Measurements from ENCODE around the gene ARL13B. TPM values are rescaled to one million over a fixed set of nuclear protein-coding genes. Genes with fewer than 3 reads are reported as not detected.

ARL13B gene
- total and polyA plus RNA-seq, 2 of the 4 experiments (the other 2 are of a cell fraction), result 2.7 to 3.0 TPM

GRCh38 chr3:93961489-93961888 is 18.5 kb upstream of the ARL13B start:
- Histone ChIP-seq H3K9me1 (ENCODE audit: insufficient read depth, low read length) (no peaks in the 10 kb centered on the region), H3K4ac (ENCODE audit: low read depth, low read length) (no peak overlapping the region), H3K9me3 (ENCODE audit: control insufficient read depth, insufficient read depth, low read length) (no peaks in the 10 kb centered on the region), H3K4me3 (ENCODE audit: insufficient read depth, low read depth, low read length) (no peak overlapping the region), H2BK5ac (ENCODE audit: low read depth, low read length, poor library complexity, severe bottlenecking) (no peak overlapping the region), H3K56ac (ENCODE audit: extremely low read depth, insufficient read depth, low read length) (no peak overlapping the region), H3K79me1 (ENCODE audit: low read depth in 1 of 2, low read length in 2 of 2) (no peaks in the 10 kb centered on the region), H3K14ac (replicated peaks; ENCODE audit: low read depth, low read length) (no peak overlapping the region), H2AK5ac (ENCODE audit: low read depth, low read length) (no peak overlapping the region), H4K20me1 (ENCODE audit: insufficient read depth, low read length) (no peaks in the 10 kb centered on the region), H2BK20ac (ENCODE audit: low read depth, low read length) (no peak overlapping the region), H3K4me2 (ENCODE audit: low read depth, low read length) (no peak overlapping the region), H3K36me3 (ENCODE audit: control insufficient read depth, insufficient read depth, low read length) (no peaks in the 10 kb centered on the region), H4K8ac (ENCODE audit: low read depth in 2 of 2, low read length in 2 of 2) (no peak overlapping the region), H3K18ac (ENCODE audit: low read depth, low read length) (no peak overlapping the region), H3K23ac (ENCODE audit: low read depth, low read length) (no peak overlapping the region), H3K4me1 (ENCODE audit: control insufficient read depth, insufficient read depth, low read length) (no peaks in the 10 kb centered on the region), H2BK120ac (ENCODE audit: low read depth, low read length) (no peak overlapping the region), H2BK15ac (ENCODE audit: low read depth, low read length) (no peak overlapping the region), H2AK9ac (replicated peaks; ENCODE audit: low read depth, low read length, poor library complexity) (no peak overlapping the region), H4K5ac (ENCODE audit: low read depth, low read length) (no peak overlapping the region), H3K27ac (ENCODE audit: insufficient read depth, low read length) (no peak overlapping the region), H3K27me3 (ENCODE audit: control insufficient read depth, insufficient read depth, low read length) (no peaks in the 10 kb centered on the region), H2AFZ (replicated peaks; ENCODE audit: low read length, poor library complexity) (no peak overlapping the region), H3K9ac (ENCODE audit: low read depth, low read length) (no peak overlapping the region), H4K91ac (ENCODE audit: insufficient read depth, low read depth, low read length) (no peak overlapping the region)
- dilution Hi-C loops (cut with HindIII; ENCODE audit: low sequenced_read_pairs, unreplicated experiment), result no loop called here
- ChIA-PET POLR2A (ENCODE audit: unreplicated experiment) (no interaction called here), CTCF (interaction anchor here (0.7 kb wide), 1 partner anchor 12 kb away, joined by 6 read pairs; the partner anchor contains the start of gene PROS1)
- WGBS, 2 experiments (ENCODE audit: extremely low coverage in 2 of 2, insufficient read length in 1 of 2), result no CpG with 5 or more reads among the region's 1 CpG
- intact Hi-C loops (cut with micrococcal nuclease), result loop anchor here (5.0 kb wide), 1 partner anchor 49 kb away; no protein-coding TSS in a partner anchor
- BruUV-seq (replicated peaks), result no TSS peak
- TF ChIP-seq SMC3 (IDR thresholded peaks at IDR 0.05; ENCODE audit: low read depth, low read length) (no peak), ELK1 (IDR thresholded peaks at IDR 0.05; ENCODE audit: borderline replicate concordance, low read depth, low read length) (no peak), NFE2L2 (IDR thresholded peaks at IDR 0.05; ENCODE audit: low read depth, low read length) (no peak), MAZ (IDR thresholded peaks at IDR 0.05; ENCODE audit: borderline replicate concordance, low read depth, low read length) (no peak), RAD21 (IDR thresholded peaks at IDR 0.05; ENCODE audit: low read length) (no peak), RFX5 (IDR thresholded peaks at IDR 0.05; ENCODE audit: low read depth, low read length) (no peak), CEBPB (IDR thresholded peaks at IDR 0.05; ENCODE audit: low read depth, low read length) (no peak), MAFK (IDR thresholded peaks at IDR 0.05; ENCODE audit: low read depth, low read length) (no peak), FOS (IDR thresholded peaks at IDR 0.05; ENCODE audit: low read depth, low read length) (no peak)
- TF ChIP-seq, protein P1, sequence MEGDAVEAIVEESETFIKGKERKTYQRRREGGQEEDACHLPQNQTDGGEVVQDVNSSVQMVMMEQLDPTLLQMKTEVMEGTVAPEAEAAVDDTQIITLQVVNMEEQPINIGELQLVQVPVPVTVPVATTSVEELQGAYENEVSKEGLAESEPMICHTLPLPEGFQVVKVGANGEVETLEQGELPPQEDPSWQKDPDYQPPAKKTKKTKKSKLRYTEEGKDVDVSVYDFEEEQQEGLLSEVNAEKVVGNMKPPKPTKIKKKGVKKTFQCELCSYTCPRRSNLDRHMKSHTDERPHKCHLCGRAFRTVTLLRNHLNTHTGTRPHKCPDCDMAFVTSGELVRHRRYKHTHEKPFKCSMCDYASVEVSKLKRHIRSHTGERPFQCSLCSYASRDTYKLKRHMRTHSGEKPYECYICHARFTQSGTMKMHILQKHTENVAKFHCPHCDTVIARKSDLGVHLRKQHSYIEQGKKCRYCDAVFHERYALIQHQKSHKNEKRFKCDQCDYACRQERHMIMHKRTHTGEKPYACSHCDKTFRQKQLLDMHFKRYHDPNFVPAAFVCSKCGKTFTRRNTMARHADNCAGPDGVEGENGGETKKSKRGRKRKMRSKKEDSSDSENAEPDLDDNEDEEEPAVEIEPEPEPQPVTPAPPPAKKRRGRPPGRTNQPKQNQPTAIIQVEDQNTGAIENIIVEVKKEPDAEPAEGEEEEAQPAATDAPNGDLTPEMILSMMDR (conservative IDR thresholded peaks at IDR 0.05; ENCODE audit: low read depth, low read length), result no peak
- ATAC-seq (ENCODE audit: low read depth) (no peak), DNase-seq (no peak)
- in situ Hi-C loops (cut with MboI; ENCODE audit: low sequenced_read_pairs), result no loop called here

Measured in IMR-90 (cell line).